Spleen (tissue), 11 donors: ENCODE results near the gene SLC25A44. TPM values are rescaled to one million over a fixed set of nuclear protein-coding genes. Genes with fewer than 3 reads are reported as not detected.

Experiments used
- DNase-seq: peaks from one replicate; pipeline ENCODE4 v3.0.0-alpha.2; 2020
- H3K27ac ChIP-seq, 8 donors: fragments of 200-600 bp; sonication (generic) in 7 of 8; 1 replicate in 4 of 8; 2 replicates in 4 of 8; pipeline versions ENCODE4 v1.5.0 to v1.8.0; 2016 to 2021; ENCODE audit warnings: inconsistent platforms in 4 of 8, mild to moderate bottlenecking in 4 of 8, moderate library complexity in 1 of 8
- H3K27me3 ChIP-seq, 7 donors: fragments of 200-600 bp; sonication (generic) in 6 of 7; replicated peaks in 1 of 7; 1 replicate in 4 of 7; 2 replicates in 3 of 7; pipeline versions ENCODE4 v1.5.0 to v1.8.0; 2016 to 2021; ENCODE audit warnings: inconsistent platforms in 3 of 7, mild to moderate bottlenecking in 1 of 7
- H3K36me3 ChIP-seq, 6 donors: fragments of 200-600 bp; sonication (generic) in 5 of 6; 1 replicate in 4 of 6; 2 replicates in 2 of 6; pipeline versions ENCODE4 v1.5.0 to v1.8.0; 2016 to 2021; ENCODE audit warnings: inconsistent platforms in 2 of 6
- H3K4me1 ChIP-seq, 6 donors: fragments of 200-600 bp; sonication (generic) in 5 of 6; 1 replicate in 3 of 6; 2 replicates in 3 of 6; pipeline versions ENCODE4 v1.5.0 to v1.8.0; 2016 to 2021; ENCODE audit warnings: inconsistent platforms in 3 of 6
- H3K4me3 ChIP-seq, 8 donors: fragments of 200-600 bp; sonication (generic) in 7 of 8; 1 replicate in 4 of 8; 2 replicates in 4 of 8; pipeline versions ENCODE4 v1.5.0 to v1.8.0; 2016 to 2021; ENCODE audit warnings: inconsistent platforms in 4 of 8, mild to moderate bottlenecking in 4 of 8, moderate library complexity in 2 of 8
- H3K9me3 ChIP-seq, 8 donors: fragments of 200-600 bp; sonication (generic) in 7 of 8; 1 replicate in 4 of 8; 2 replicates in 4 of 8; pipeline versions ENCODE4 v1.5.0 to v1.8.0; 2016 to 2021; ENCODE audit warnings: inconsistent platforms in 4 of 8
- CTCF ChIP-seq, 11 experiments: fragments of 200-600 bp in 7 of 11; fragments of 450-650 bp in 4 of 11; sonication (generic) in 4 of 11; IDR thresholded peaks in 8 of 11; conservative IDR thresholded peaks in 3 of 11; 1 replicate in 7 of 11; 2 replicates in 4 of 11; pipeline versions ENCODE4 v1.4.0 to v1.8.0; 2016 to 2021; ENCODE audit warnings: antibody characterized with exemption in 11 of 11, inconsistent platforms in 4 of 11, mild to moderate bottlenecking in 1 of 11
- POLR2A ChIP-seq, 3 donors: fragments of 450-650 bp; IDR thresholded peaks; one replicate each; pipeline ENCODE4 v1.5.1; 2017; ENCODE audit warnings: antibody characterized with exemption in 3 of 3, mild to moderate bottlenecking in 1 of 3
- POLR2AphosphoS5 ChIP-seq, 3 donors: sonication (generic); formaldehyde crosslinking; IDR thresholded peaks; one replicate each; pipeline ENCODE4 v1.5.1; 2017; ENCODE audit warnings: antibody characterized with exemption in 3 of 3
- WGBS, 5 donors: extraction: QIAGEN DNeasy Blood & Tissue Kit in 3 of 5; methylation state at CpG; one replicate each; pipeline versions ENCODE4 v1.1.5 to v1.1.7; 2013 to 2018; 5-methylcytosine and 5-hydroxymethylcytosine counted together
- intact Hi-C: fragments of 100-400 bp; cut with DNase I; formaldehyde crosslinking; loops from one replicate; pipeline ENCODE4 v1.15.0; 2023; ENCODE audit warnings: low total_unique reads
- polyA plus RNA-seq, 3 donors: library from polyadenylated mRNA; stranded (reverse); fragments of 200-250 nt; gene quantifications; one replicate each; pipeline ENCODE4 v1.2.1, GENCODE V29; 2013
- total RNA-seq, 7 donors: library from RNA; depleted of rRNA in 3 of 7; stranded (reverse); fragments of >200 nt in 3 of 7; fragmentation: NEBNext Ultra II Directional in 4 of 7; extraction: Animal tissue kit (Norgen Biotek cat#: 25700) in 4 of 7; gene quantifications; one replicate each; pipeline versions ENCODE4 v1.1.0 to v1.2.1, GENCODE V29; 2016 to 2021
- donor health status: healthy with polysubstance abuse.
- donor health status: DM: no; HTN: no; CAD: no; lungs with moderate emphysema.
- donor health status: DM: no; HTN: no; CAD: no.
- donor health status: Bipolar disorder and iron deficiency.
- donor health status: healthy.
- donor health status: DM: no; HTN: no; CAD: no.
- donor health status: DM: yes; HTN: yes; CAD: no.

The SLC25A44 gene
- total and polyA plus RNA-seq, 10 donors = 4.8 to 32.7 (median 24.8) TPM

- Histone ChIP-seq H3K27me3 (peaks cover 0 to 13% (median 0%) of the 10 kb centered on the region in 7 donors), H3K27ac (peak overlapping the region in 6 of 8 donors; percentile 7 to 92 (median 88)), H3K4me3 (peak overlapping the region in 2 of 8 donors; percentile 4 to 41), H3K4me1 (peaks cover 34 to 57% (median 56%) of the 10 kb centered on the region in 6 donors), H3K36me3 (no peaks in the 10 kb centered on the region), H3K9me3 (no peaks in the 10 kb centered on the region)
- intact Hi-C loops = loop anchor here (2.0 kb wide), 1 partner anchor 79 kb away; no protein-coding TSS in a partner anchor
- DNase-seq = peak; percentile 87
- peak; percentile 60 to 89 (median 79) for TF ChIP-seq CTCF (IDR thresholded peaks at IDR 0.05 in 8 of 11, conservative IDR thresholded peaks at IDR 0.05 in 3 of 11)
- no peak for TF ChIP-seq POLR2A (IDR thresholded peaks at IDR 0.05)
- TF ChIP-seq POLR2AphosphoS5 (IDR thresholded peaks at IDR 0.05) = peak in 2 of 3 donors; percentile 62 to 67
- 10 to 22% (median 12%) methylated on average over 13 of the region's 13 CpGs for WGBS, 5 donors
Measured at GRCh38 chr1:156146020-156146768, 47.7 kb upstream of the SLC25A44 start.

GRCh38 chr1:156146769-156147405 lies 47.0 kb upstream of the SLC25A44 start:
- peak overlapping the region in 1 of 8 donors; percentile 41 for H3K4me3 ChIP-seq
- intact Hi-C loops = loop anchor here (2.0 kb wide), 1 partner anchor 78 kb away; no protein-coding TSS in a partner anchor
- 23 to 31% (median 27%) methylated on average over 9 of the region's 9 CpGs for WGBS, 5 donors
- H3K27ac ChIP-seq = peak overlapping the region in 6 of 8 donors; percentile 72 to 92 (median 88)
- TF ChIP-seq POLR2AphosphoS5 (IDR thresholded peaks at IDR 0.05) (peak; percentile 22 to 32 (median 29)), CTCF (IDR thresholded peaks at IDR 0.05 in 8 of 11, conservative IDR thresholded peaks at IDR 0.05 in 3 of 11) (no peak)
- H3K36me3 ChIP-seq = no peaks in the 10 kb centered on the region
- H3K4me1 ChIP-seq = peaks cover 34 to 64% (median 60%) of the 10 kb centered on the region in 6 donors
- DNase-seq = peak; percentile 83
- H3K27me3 ChIP-seq = peaks cover 0 to 13% (median 0%) of the 10 kb centered on the region in 7 donors
- no peaks in the 10 kb centered on the region for H3K9me3 ChIP-seq

GRCh38 chr1:156148216-156148615 lies 45.7 kb upstream of the SLC25A44 start:
- intact Hi-C loops = no loop called here
- Histone ChIP-seq H3K4me3 (peak overlapping the region in 1 of 8 donors; percentile 47), H3K4me1 (peaks cover 34 to 77% (median 73%) of the 10 kb centered on the region in 6 donors), H3K9me3 (no peaks in the 10 kb centered on the region), H3K27me3 (peaks cover 0 to 13% (median 0%) of the 10 kb centered on the region in 7 donors), H3K27ac (peak overlapping the region; percentile 53 to 92 (median 82)), H3K36me3 (no peaks in the 10 kb centered on the region)
- TF ChIP-seq POLR2A (IDR thresholded peaks at IDR 0.05) (no peak), POLR2AphosphoS5 (IDR thresholded peaks at IDR 0.05) (peak in 2 of 3 donors; percentile 49 to 55), CTCF (IDR thresholded peaks at IDR 0.05 in 8 of 11, conservative IDR thresholded peaks at IDR 0.05 in 3 of 11) (no peak)
- peak; percentile 86 for DNase-seq
- 8 to 25% (median 11%) methylated on average over 6 of the region's 6 CpGs for WGBS, 5 donors
